Small intestine (tissue), 7 donors: ENCODE data around the gene ROS1. TPM values are rescaled to one million over a fixed set of nuclear protein-coding genes. Genes with fewer than 3 reads are reported as not detected.

Experiments
- DNase-seq, 2 donors: peaks; one replicate each; pipeline versions ENCODE4 v3.0.0 to v3.0.0-alpha.2; 2013
- FAIRE-seq: peaks from 2 replicates; lab custom pipeline; 2012; peaks lifted over from hg19 to GRCh38; lab: Jason Lieb, UNC
- H3K27ac ChIP-seq, 3 donors: one replicate each; pipeline ENCODE4 v1.5.1; 2013; ENCODE audit warnings: low read length in 2 of 3, mild to moderate bottlenecking in 2 of 3, control low read depth in 1 of 3, inconsistent platforms in 1 of 3, low read depth in 1 of 3, moderate library complexity in 1 of 3
- H3K27me3 ChIP-seq, 3 donors: one replicate each; pipeline ENCODE4 v1.6.1; 2013; ENCODE audit warnings: low read length in 3 of 3, inconsistent platforms in 1 of 3; ENCODE audit not compliant: control insufficient read depth in 3 of 3, insufficient read depth in 3 of 3
- H3K36me3 ChIP-seq, 3 donors: one replicate each; pipeline ENCODE4 v1.6.1; 2013; ENCODE audit warnings: low read length in 3 of 3, inconsistent platforms in 1 of 3, low read depth in 1 of 3, mild to moderate bottlenecking in 1 of 3, moderate library complexity in 1 of 3; ENCODE audit not compliant: control insufficient read depth in 3 of 3, insufficient read depth in 2 of 3
- H3K4me1 ChIP-seq, 3 donors: one replicate each; pipeline ENCODE4 v1.6.1; 2013; ENCODE audit warnings: low read length in 2 of 3, inconsistent platforms in 1 of 3, low read depth in 1 of 3, mild to moderate bottlenecking in 1 of 3, moderate library complexity in 1 of 3; ENCODE audit not compliant: control insufficient read depth in 3 of 3, insufficient read depth in 2 of 3
- H3K4me3 ChIP-seq, 3 donors: one replicate each; pipeline ENCODE4 v1.5.1; 2013; ENCODE audit warnings: low read length in 3 of 3, control low read depth in 1 of 3, inconsistent platforms in 1 of 3, low read depth in 1 of 3, mild to moderate bottlenecking in 1 of 3, moderate library complexity in 1 of 3
- H3K9me3 ChIP-seq, 2 donors: one replicate each; pipeline ENCODE4 v1.6.1; 2013; ENCODE audit warnings: low read depth in 1 of 2, low read length in 1 of 2; ENCODE audit not compliant: control insufficient read depth in 2 of 2, insufficient read depth in 1 of 2
- WGBS, 3 donors: extraction: QIAGEN DNeasy Blood & Tissue Kit; methylation state at CpG; one replicate each; pipeline ENCODE4 v1.1.7; 2013; 5-methylcytosine and 5-hydroxymethylcytosine counted together
- polyA plus RNA-seq, 4 donors: library from polyadenylated mRNA; stranded (reverse) in 3 of 4; unstranded in 1 of 4; fragments of 200-250 nt in 3 of 4; fragments of 120-200 nt in 1 of 4; gene quantifications; one replicate each; pipeline versions ENCODE4 v1.2.1 to v1.2.3, GENCODE V29; 2013
- donor health status: healthy with polysubstance abuse.
- donor health status: control.
- donor health status: control.
- donor health status: Bipolar disorder and iron deficiency.
- donor health status: healthy.

The ROS1 gene
- polyA plus RNA-seq, 4 donors, result under 0.01 to 4.9 (median under 0.01) TPM; not detected in 1

- H3K36me3 ChIP-seq, result no peaks in the 10 kb centered on the region
- no peak for FAIRE-seq
- 81 to 98% (median 93%) methylated on average over 2 of the region's 2 CpGs for WGBS, 3 donors
Observed at GRCh38 chr6:117464700-117465099, 39.0 kb upstream of the ROS1 start.

GRCh38 chr6:117463762-117464665, 38.3 kb upstream of the ROS1 start:
- 71 to 79% (median 76%) methylated on average over 4 of the region's 4 CpGs for WGBS, 3 donors
- Histone ChIP-seq H3K27me3 (no peaks in the 10 kb centered on the region), H3K4me1 (no peaks in the 10 kb centered on the region), H3K27ac (no peak overlapping the region), H3K36me3 (no peaks in the 10 kb centered on the region), H3K9me3 (no peaks in the 10 kb centered on the region), H3K4me3 (no peak overlapping the region)
- FAIRE-seq, result no peak
- no peak for DNase-seq

More at GRCh38 chr6:117464700-117465099, 39.0 kb upstream of the ROS1 start:
- H3K27ac ChIP-seq, result no peak overlapping the region
- no peaks in the 10 kb centered on the region for H3K27me3 ChIP-seq
- DNase-seq, result no peak
- H3K9me3 ChIP-seq, result no peaks in the 10 kb centered on the region
- H3K4me3 ChIP-seq, result no peak overlapping the region
- H3K4me1 ChIP-seq, result no peaks in the 10 kb centered on the region

- Histone ChIP-seq H3K9me3 (no peaks in the 10 kb centered on the region), H3K36me3 (no peaks in the 10 kb centered on the region), H3K4me1 (peaks cover 0 to 10% (median 2%) of the 10 kb centered on the region in 3 donors), H3K27ac (no peak overlapping the region), H3K4me3 (no peak overlapping the region), H3K27me3 (no peaks in the 10 kb centered on the region)
- FAIRE-seq (no peak), DNase-seq (no peak)
- 82 to 86% (median 86%) methylated on average over 2 of the region's 2 CpGs for WGBS, 3 donors
Observed at GRCh38 chr6:117459204-117459944, 33.6 kb upstream of the ROS1 start.

GRCh38 chr6:117456998-117457397, 31.3 kb upstream of the ROS1 start:
- H3K27ac ChIP-seq, result peak overlapping the region in 2 of 3 donors; percentile 11 to 45
- H3K9me3 ChIP-seq, result no peaks in the 10 kb centered on the region
- 15 to 68% (median 38%) methylated on average over 5 of the region's 5 CpGs for WGBS, 3 donors
- no peaks in the 10 kb centered on the region for H3K36me3 ChIP-seq
- no peak overlapping the region for H3K4me3 ChIP-seq
- H3K27me3 ChIP-seq, result no peaks in the 10 kb centered on the region
- FAIRE-seq (no peak), DNase-seq (peak; percentile 27 to 58)
- H3K4me1 ChIP-seq, result peaks cover 2 to 10% (median 2%) of the 10 kb centered on the region in 3 donors

GRCh38 chr6:117456250-117456649, 30.5 kb upstream of the ROS1 start:
- DNase-seq (peak; percentile 72), FAIRE-seq (peak; percentile 84)
- WGBS, 3 donors, result 22 to 51% (median 41%) methylated on average over 1 of the region's 1 CpG
- Histone ChIP-seq H3K4me1 (peaks cover 2 to 13% (median 2%) of the 10 kb centered on the region in 3 donors), H3K36me3 (no peaks in the 10 kb centered on the region), H3K27ac (peak overlapping the region in 1 of 3 donors; percentile 36), H3K9me3 (no peaks in the 10 kb centered on the region), H3K4me3 (no peak overlapping the region), H3K27me3 (no peaks in the 10 kb centered on the region)

GRCh38 chr6:117451671-117452070, 25.9 kb upstream of the ROS1 start:
- WGBS, 3 donors, result 39 to 58% (median 54%) methylated on average over 5 of the region's 5 CpGs

GRCh38 chr6:117449549-117450439, 24.1 kb upstream of the ROS1 start:
- DNase-seq, result peak; percentile 55 to 77
- H3K4me1 ChIP-seq, result peaks cover 0 to 3% (median 2%) of the 10 kb centered on the region in 3 donors
- WGBS, 3 donors, result 34 to 37% (median 36%) methylated on average over 10 of the region's 10 CpGs
- H3K27me3 ChIP-seq, result peaks cover 0 to 4% (median 3%) of the 10 kb centered on the region in 3 donors
- no peak overlapping the region for H3K4me3 ChIP-seq
- no peaks in the 10 kb centered on the region for H3K36me3 ChIP-seq
- H3K27ac ChIP-seq, result no peak overlapping the region
- no peak for FAIRE-seq
- H3K9me3 ChIP-seq, result no peaks in the 10 kb centered on the region

More at GRCh38 chr6:117451671-117452070, 25.9 kb upstream of the ROS1 start:
- peaks cover 0 to 6% (median 2%) of the 10 kb centered on the region in 3 donors for H3K4me1 ChIP-seq
- H3K27me3 ChIP-seq, result peaks cover 0 to 4% (median 2%) of the 10 kb centered on the region in 3 donors
- no peak for FAIRE-seq
- H3K4me3 ChIP-seq, result no peak overlapping the region
- peak overlapping the region in 1 of 3 donors; percentile 65 for H3K27ac ChIP-seq
- peak in 1 of 2 donors; percentile 5 for DNase-seq
- no peaks in the 10 kb centered on the region for H3K36me3 ChIP-seq
- H3K9me3 ChIP-seq, result no peaks in the 10 kb centered on the region
